ENCODE measurements around the gene TNFRSF14.
A peak's percentile ranks its signal among the peaks of the same experiment; 100 is the strongest.

Gene TNFRSF14

GRCh38 chr1:2607641-2608091 lies 51.5 kb downstream of the TNFRSF14 start:
- no peak for FAIRE-seq
- DNase-seq (ENCODE audit: insufficient read length, low spot score): no peak
- TF ChIP-seq SPI1 (IDR thresholded peaks at IDR 0.05; ENCODE audit: low read depth, low read length) (no peak), TAF1 (IDR thresholded peaks at IDR 0.05; ENCODE audit: low read depth, low read length) (no peak), POU2F2 (IDR thresholded peaks at IDR 0.05; ENCODE audit: low read depth, low read length) (no peak), PAX5 (IDR thresholded peaks at IDR 0.05; ENCODE audit: insufficient read depth, low read length, severe bottlenecking) (no peak), POLR2A (IDR thresholded peaks at IDR 0.05; ENCODE audit: low read depth, low read length) (no peak), POLR2AphosphoS5 (IDR thresholded peaks at IDR 0.05; ENCODE audit: low read depth, low read length) (no peak)

GRCh38 chr1:2609319-2610035 lies 53.3 kb downstream of the TNFRSF14 start:
- FAIRE-seq: no peak
- no peak for TF ChIP-seq POLR2AphosphoS5 (IDR thresholded peaks at IDR 0.05; ENCODE audit: low read depth, low read length)
- TF ChIP-seq PAX5 (IDR thresholded peaks at IDR 0.05; ENCODE audit: insufficient read depth, low read length, severe bottlenecking): no peak
- TF ChIP-seq SPI1 (IDR thresholded peaks at IDR 0.05; ENCODE audit: low read depth, low read length): no peak
- no peak for TF ChIP-seq POU2F2 (IDR thresholded peaks at IDR 0.05; ENCODE audit: low read depth, low read length)
- TF ChIP-seq POLR2A (IDR thresholded peaks at IDR 0.05; ENCODE audit: low read depth, low read length): no peak
- TF ChIP-seq TAF1 (IDR thresholded peaks at IDR 0.05; ENCODE audit: low read depth, low read length): no peak

GRCh38 chr1:2610036-2610959 lies 54.1 kb downstream of the TNFRSF14 start:
- DNase-seq (ENCODE audit: insufficient read length, low spot score) (peak; percentile 23), FAIRE-seq (no peak)
- TF ChIP-seq TAF1 (IDR thresholded peaks at IDR 0.05; ENCODE audit: low read depth, low read length): no peak
- no peak for TF ChIP-seq POU2F2 (IDR thresholded peaks at IDR 0.05; ENCODE audit: low read depth, low read length)
- no peak for TF ChIP-seq POLR2AphosphoS5 (IDR thresholded peaks at IDR 0.05; ENCODE audit: low read depth, low read length)
- no peak for TF ChIP-seq SPI1 (IDR thresholded peaks at IDR 0.05; ENCODE audit: low read depth, low read length)
- TF ChIP-seq POLR2A (IDR thresholded peaks at IDR 0.05; ENCODE audit: low read depth, low read length): no peak
- no peak for TF ChIP-seq PAX5 (IDR thresholded peaks at IDR 0.05; ENCODE audit: insufficient read depth, low read length, severe bottlenecking)

More at GRCh38 chr1:2609319-2610035, 53.3 kb downstream of the TNFRSF14 start:
- DNase-seq (ENCODE audit: insufficient read length, low spot score): no peak

- no peak for FAIRE-seq
- no peak for TF ChIP-seq SPI1 (IDR thresholded peaks at IDR 0.05; ENCODE audit: low read depth, low read length)
- TF ChIP-seq PAX5 (IDR thresholded peaks at IDR 0.05; ENCODE audit: insufficient read depth, low read length, severe bottlenecking): no peak
- TF ChIP-seq POLR2AphosphoS5 (IDR thresholded peaks at IDR 0.05; ENCODE audit: low read depth, low read length): no peak
- TF ChIP-seq TAF1 (IDR thresholded peaks at IDR 0.05; ENCODE audit: low read depth, low read length): no peak
- no peak for TF ChIP-seq POLR2A (IDR thresholded peaks at IDR 0.05; ENCODE audit: low read depth, low read length)
- no peak for TF ChIP-seq POU2F2 (IDR thresholded peaks at IDR 0.05; ENCODE audit: low read depth, low read length)
- peak; percentile 48 for DNase-seq (ENCODE audit: insufficient read length, low spot score)
Measured at GRCh38 chr1:2611031-2611501, 54.9 kb downstream of the TNFRSF14 start.

- TF ChIP-seq SPI1 (IDR thresholded peaks at IDR 0.05; ENCODE audit: low read depth, low read length): no peak
- no peak for TF ChIP-seq TAF1 (IDR thresholded peaks at IDR 0.05; ENCODE audit: low read depth, low read length)
- TF ChIP-seq POLR2AphosphoS5 (IDR thresholded peaks at IDR 0.05; ENCODE audit: low read depth, low read length): no peak
- TF ChIP-seq POU2F2 (IDR thresholded peaks at IDR 0.05; ENCODE audit: low read depth, low read length): no peak
- DNase-seq (ENCODE audit: insufficient read length, low spot score) (peak; percentile 8), FAIRE-seq (no peak)
Measured at GRCh38 chr1:2611621-2612437, 55.7 kb downstream of the TNFRSF14 start.

GRCh38 chr1:2612591-2613365 lies 56.6 kb downstream of the TNFRSF14 start:
- no peak for FAIRE-seq
- no peak for DNase-seq (ENCODE audit: insufficient read length, low spot score)
- TF ChIP-seq TAF1 (IDR thresholded peaks at IDR 0.05; ENCODE audit: low read depth, low read length): no peak
- no peak for TF ChIP-seq SPI1 (IDR thresholded peaks at IDR 0.05; ENCODE audit: low read depth, low read length)
- no peak for TF ChIP-seq POLR2AphosphoS5 (IDR thresholded peaks at IDR 0.05; ENCODE audit: low read depth, low read length)
- TF ChIP-seq POLR2A (IDR thresholded peaks at IDR 0.05; ENCODE audit: low read depth, low read length): no peak
- TF ChIP-seq PAX5 (IDR thresholded peaks at IDR 0.05; ENCODE audit: insufficient read depth, low read length, severe bottlenecking): no peak
- TF ChIP-seq POU2F2 (IDR thresholded peaks at IDR 0.05; ENCODE audit: low read depth, low read length): no peak
